Epithelial cell of esophagus (primary cell): ENCODE measurements around the gene CSRP2.

ENCODE experiments used
- DNase-seq: peaks from one replicate; pipeline ENCODE4 v3.0.0; 2010; ENCODE audit warnings: low read depth
- H3K4me3 ChIP-seq: 2 replicates; pipeline ENCODE4 v1.5.1; 2011; ENCODE audit warnings: mild to moderate bottlenecking, low read length, control low read depth
- CTCF ChIP-seq: IDR thresholded peaks from 2 replicates; pipeline ENCODE4 v1.5.1; 2011; ENCODE audit warnings: low read depth, mild to moderate bottlenecking, low read length, control low read depth, inconsistent platforms; ENCODE audit not compliant: insufficient read depth; ENCODE audit errors: missing control alignments

CSRP2 gene

GRCh38 chr12:76847260-76847659 is 31.6 kb downstream of the CSRP2 start:
- no peak for TF ChIP-seq CTCF
- no peak for DNase-seq
- H3K4me3 ChIP-seq: no peak overlapping the region

GRCh38 chr12:76836633-76837032 is 42.2 kb downstream of the CSRP2 start:
- no peak for TF ChIP-seq CTCF
- H3K4me3 ChIP-seq: no peak overlapping the region
- DNase-seq: no peak

- DNase-seq: no peak
- no peak for TF ChIP-seq CTCF
- no peak overlapping the region for H3K4me3 ChIP-seq
Observed at GRCh38 chr12:76830436-76830835, 48.4 kb downstream of the CSRP2 start.

GRCh38 chr12:76820888-76821482 is 57.8 kb downstream of the CSRP2 start:
- no peak overlapping the region for H3K4me3 ChIP-seq
- peak; percentile 82 for TF ChIP-seq CTCF
- DNase-seq: peak; percentile 55

GRCh38 chr12:76813972-76814371 is 64.8 kb downstream of the CSRP2 start:
- no peak for TF ChIP-seq CTCF
- H3K4me3 ChIP-seq: no peak overlapping the region

DNA sequence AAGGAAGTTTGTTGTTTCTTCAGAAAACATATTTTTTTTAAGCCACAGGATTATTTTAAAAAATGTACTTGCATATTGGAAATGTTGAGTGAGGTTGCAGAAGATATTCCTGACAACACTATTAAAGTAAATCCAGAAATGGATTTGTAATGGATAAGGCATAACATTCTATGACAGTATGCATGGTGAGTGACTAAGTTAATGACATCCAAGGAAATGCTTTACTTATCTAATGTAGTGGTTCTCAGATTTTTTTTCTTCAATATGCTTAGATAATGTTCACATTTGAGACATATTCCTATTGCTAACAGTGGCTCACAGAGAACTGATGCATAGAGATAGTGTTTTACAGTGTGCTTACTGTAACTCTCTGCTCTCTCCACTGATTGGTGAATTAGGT is 65.6 kb downstream of the CSRP2 start:
- DNase-seq: no peak
- no peak overlapping the region for H3K4me3 ChIP-seq
- TF ChIP-seq CTCF: no peak

More at GRCh38 chr12:76813972-76814371, 64.8 kb downstream of the CSRP2 start:
- DNase-seq: no peak

GRCh38 chr12:76811976-76812375 is 66.8 kb downstream of the CSRP2 start:
- TF ChIP-seq CTCF: no peak
- no peak overlapping the region for H3K4me3 ChIP-seq
- no peak for DNase-seq
